Measurements from ENCODE around the gene PLCH1.

PLCH1 gene

GRCh38 chr3:155746703-155747102, 1.8 kb upstream of the PLCH1 start:
- DNase-seq (ENCODE audit: low read depth in 2 of 2, low spot score in 1 of 2), result no peak

GRCh38 chr3:155745795-155746550, 1.1 kb upstream of the PLCH1 start:
- DNase-seq (ENCODE audit: low read depth in 2 of 2, low spot score in 1 of 2), result no peak

GRCh38 chr3:155744010-155744625, 753 bp downstream of the PLCH1 start:
- no peak for DNase-seq (ENCODE audit: low read depth in 2 of 2, low spot score in 1 of 2)

GRCh38 chr3:155743606-155744005, 1.3 kb downstream of the PLCH1 start:
- no peak for DNase-seq (ENCODE audit: low read depth in 2 of 2, low spot score in 1 of 2)

- no peak for DNase-seq (ENCODE audit: low read depth in 2 of 2, low spot score in 1 of 2)
Measured at GRCh38 chr3:155742349-155742965, 2.4 kb downstream of the PLCH1 start.

GRCh38 chr3:155741603-155742002, 3.3 kb downstream of the PLCH1 start:
- no peak for DNase-seq (ENCODE audit: low read depth in 2 of 2, low spot score in 1 of 2)

- DNase-seq (ENCODE audit: low read depth in 2 of 2, low spot score in 1 of 2), result no peak
Measured at GRCh38 chr3:155741101-155741500, 3.8 kb downstream of the PLCH1 start.

GRCh38 chr3:155739154-155739553, 5.7 kb downstream of the PLCH1 start:
- DNase-seq (ENCODE audit: low read depth in 2 of 2, low spot score in 1 of 2), result no peak

GRCh38 chr3:155738580-155739076, 6.2 kb downstream of the PLCH1 start:
- no peak for DNase-seq (ENCODE audit: low read depth in 2 of 2, low spot score in 1 of 2)

- no peak for DNase-seq (ENCODE audit: low read depth in 2 of 2, low spot score in 1 of 2)
Measured at GRCh38 chr3:155737844-155738460, 6.9 kb downstream of the PLCH1 start.

GRCh38 chr3:155736381-155736780, 8.5 kb downstream of the PLCH1 start:
- no peak for DNase-seq (ENCODE audit: low read depth in 2 of 2, low spot score in 1 of 2)

- no peak for DNase-seq (ENCODE audit: low read depth in 2 of 2, low spot score in 1 of 2)
Measured at GRCh38 chr3:155730843-155731242, 14.0 kb downstream of the PLCH1 start.

GRCh38 chr3:155727836-155728235, 17.0 kb downstream of the PLCH1 start:
- no peak for DNase-seq (ENCODE audit: low read depth in 2 of 2, low spot score in 1 of 2)

- DNase-seq (ENCODE audit: low read depth in 2 of 2, low spot score in 1 of 2), result no peak
Measured at GRCh38 chr3:155714295-155714718, 30.6 kb downstream of the PLCH1 start.

- DNase-seq (ENCODE audit: low read depth in 2 of 2, low spot score in 1 of 2), result no peak
Measured at GRCh38 chr3:155712008-155712407, 32.9 kb downstream of the PLCH1 start.

GRCh38 chr3:155704771-155705559, 39.9 kb downstream of the PLCH1 start:
- DNase-seq (ENCODE audit: low read depth in 2 of 2, low spot score in 1 of 2), result no peak

GRCh38 chr3:155704061-155704460, 40.8 kb downstream of the PLCH1 start:
- DNase-seq (ENCODE audit: low read depth in 2 of 2, low spot score in 1 of 2), result no peak

- DNase-seq (ENCODE audit: low read depth in 2 of 2, low spot score in 1 of 2), result no peak
Measured at GRCh38 chr3:155702745-155703591, 41.9 kb downstream of the PLCH1 start.

GRCh38 chr3:155701882-155702465, 42.9 kb downstream of the PLCH1 start:
- no peak for DNase-seq (ENCODE audit: low read depth in 2 of 2, low spot score in 1 of 2)

- DNase-seq (ENCODE audit: low read depth in 2 of 2, low spot score in 1 of 2), result no peak
Measured at GRCh38 chr3:155697542-155697941, 47.3 kb downstream of the PLCH1 start.

All from stimulated activated CD8-positive, alpha-beta memory T cell treated with anti-CD3 and anti-CD28 coated beads, Interleukin-4, amount 100 ng/mL, for 4 hours (primary cell).